Panc1 (cell line): ENCODE results near the gene UGT1A9. TPM values are rescaled to one million over a fixed set of nuclear protein-coding genes. Genes with fewer than 3 reads are reported as not detected.
"Not testable (repeated sequence)": the region's sequence is repeated elsewhere in the genome, so short reads cannot be mapped to it uniquely, and the experiment has no call there.

ENCODE experiments used
- ATAC-seq: fragments of 200-7000 bp; cut with Tn5 transposase; 2 replicates; pipeline ENCODE4 v1.9.1; 2020; ENCODE audit warnings: mild to moderate bottlenecking, moderate library complexity
- BruUV-seq: library from RNA; stranded (reverse); fragments of 400-500 nt; replicated peaks from 2 replicates; lab custom pipeline; 2021; lab: Mats Ljungman, UMichigan
- CTCF ChIA-PET: fragments of 300-600 bp; sonication (Branson Sonifier 250); formaldehyde crosslinking; loops from one replicate; lab custom pipeline; 2022; ENCODE audit warnings: antibody characterized with exemption; lab: Charles Lee
- POLR2A ChIA-PET: fragments of 300-600 bp; sonication (Branson Sonifier 250); formaldehyde crosslinking; loops from one replicate; lab custom pipeline; 2022; ENCODE audit warnings: antibody characterized with exemption; lab: Charles Lee
- DNase-seq: peaks from one replicate; pipeline ENCODE4 v3.0.0-alpha.2; 2010; ENCODE audit warnings: low read depth, low spot score
- H3K27ac ChIP-seq: 2 replicates; pipeline ENCODE4 v1.5.1; 2011; ENCODE audit warnings: mild to moderate bottlenecking, low read length, inconsistent platforms
- H3K27me3 ChIP-seq: fragments of 200-500 bp; sonication (Bioruptor generic); 2 replicates; pipeline ENCODE4 v1.6.0; 2014; ENCODE audit warnings: low read length, inconsistent platforms; ENCODE audit not compliant: control insufficient read depth, insufficient read depth
- H3K36me3 ChIP-seq: fragments of 200-500 bp; sonication (Bioruptor generic); 2 replicates; pipeline ENCODE4 v1.5.1; 2014; ENCODE audit warnings: inconsistent platforms, mild to moderate bottlenecking, low read length, moderate library complexity; ENCODE audit not compliant: control insufficient read depth, insufficient read depth
- H3K4me1 ChIP-seq: 2 replicates; pipeline ENCODE4 v1.5.1; 2011; ENCODE audit warnings: inconsistent platforms, mild to moderate bottlenecking, low read length, moderate library complexity; ENCODE audit not compliant: control insufficient read depth, insufficient read depth
- H3K4me3 ChIP-seq, 2 experiments: 2 replicates each; pipeline ENCODE4 v1.5.1; 2011 to 2012; ENCODE audit warnings: low read depth in 2 of 2, low read length in 2 of 2, mild to moderate bottlenecking in 2 of 2, inconsistent platforms in 1 of 2, moderate library complexity in 1 of 2
- H3K9me3 ChIP-seq: fragments of 200-500 bp; sonication (Bioruptor generic); 2 replicates; pipeline ENCODE4 v1.5.1; 2014; ENCODE audit warnings: low read depth, mild to moderate bottlenecking, inconsistent platforms, low read length, moderate library complexity; ENCODE audit not compliant: control insufficient read depth, insufficient read depth
- CTCF ChIP-seq: fragments of 450-650 bp; IDR thresholded peaks from 2 replicates; pipeline ENCODE4 v1.5.1; 2017; ENCODE audit warnings: mild to moderate bottlenecking
- POLR2AphosphoS5 ChIP-seq: IDR thresholded peaks from 2 replicates; pipeline ENCODE4 v1.6.1; 2012; ENCODE audit warnings: mild to moderate bottlenecking, low read depth, low read length, moderate library complexity
- REST ChIP-seq, 2 experiments: IDR thresholded peaks; 2 replicates each; pipeline ENCODE4 v1.6.1; 2011 to 2012; ENCODE audit warnings: low read depth in 2 of 2, control low read depth in 1 of 2, low read length in 1 of 2, mild to moderate bottlenecking in 1 of 2, moderate library complexity in 1 of 2; ENCODE audit not compliant: insufficient read depth in 1 of 2
- SIN3A ChIP-seq: IDR thresholded peaks from 2 replicates; pipeline ENCODE4 v1.6.1; 2012; ENCODE audit warnings: low read depth, mild to moderate bottlenecking, low read length, moderate library complexity, borderline replicate concordance; ENCODE audit not compliant: insufficient read depth
- TCF7L2 ChIP-seq: IDR thresholded peaks from 2 replicates; pipeline ENCODE4 v1.6.1; 2011; ENCODE audit warnings: mild to moderate bottlenecking, low read depth, low read length, inconsistent platforms
- in situ Hi-C: cut with HindIII; loops from 2 replicates; pipeline ENCODE4 v1.10.0; 2016; ENCODE audit warnings: low sequenced_read_pairs, low pct_unique_long_range_greater_than_20kb
- intact Hi-C: fragments of 100-400 bp; cut with micrococcal nuclease; formaldehyde crosslinking; loops from one replicate; pipeline ENCODE4 v1.10.0; 2022; ENCODE audit not compliant: unreplicated experiment
- total RNA-seq: library from RNA; stranded (reverse); gene quantifications from one replicate; pipeline ENCODE4 v1.2.1, GENCODE V29; 2021; ENCODE audit not compliant: unreplicated experiment

The UGT1A9 gene
- total RNA-seq, 1 experiment from 2014 or later: not detected

GRCh38 chr2:233745073-233745755 is 73.5 kb downstream of the UGT1A9 start:
- Histone ChIP-seq H3K4me3 (no peak overlapping the region), H3K27ac (no peak overlapping the region), H3K4me1 (no peaks in the 10 kb centered on the region), H3K27me3 (no peaks in the 10 kb centered on the region), H3K9me3 (no peaks in the 10 kb centered on the region), H3K36me3 (no peaks in the 10 kb centered on the region)
- ChIA-PET POLR2A (no interaction called here), CTCF (no interaction called here)
- ATAC-seq (no peak), DNase-seq (no peak)
- intact Hi-C loops: no loop called here
- TF ChIP-seq CTCF (no peak), TCF7L2 (no peak), POLR2AphosphoS5 (no peak), SIN3A (no peak), REST (IDR thresholded peaks at IDR 0.05; ENCODE audit: insufficient read depth in 1 of 2, low read depth in 2 of 2, low read length in 1 of 2) (no peak)
- in situ Hi-C loops: no loop called here
- BruUV-seq: no TSS peak

- intact Hi-C loops, H3K36me3 ChIP-seq, in situ Hi-C loops, POLR2A ChIA-PET, H3K27me3 ChIP-seq, H3K27ac ChIP-seq, H3K4me1 ChIP-seq, CTCF ChIA-PET, ATAC-seq, H3K9me3 ChIP-seq, H3K4me3 ChIP-seq, DNase-seq, BruUV-seq: not testable (repeated sequence)
Observed at GRCh38 chr2:233745838-233746237, 74.1 kb downstream of the UGT1A9 start.

GRCh38 chr2:233746475-233747282 is 75.0 kb downstream of the UGT1A9 start:
- Histone ChIP-seq H3K4me3 (no peak overlapping the region), H3K27me3 (no peaks in the 10 kb centered on the region), H3K9me3 (no peaks in the 10 kb centered on the region), H3K36me3 (no peaks in the 10 kb centered on the region), H3K4me1 (no peaks in the 10 kb centered on the region), H3K27ac (no peak overlapping the region)
- no peak for ATAC-seq
- in situ Hi-C loops (no loop called here), intact Hi-C loops (no loop called here)
- ChIA-PET CTCF (no interaction called here), POLR2A (no interaction called here)
- no TSS peak for BruUV-seq
- no peak for DNase-seq
- TF ChIP-seq CTCF (no peak), TCF7L2 (no peak), SIN3A (no peak), REST (IDR thresholded peaks at IDR 0.05; ENCODE audit: insufficient read depth in 1 of 2, low read depth in 2 of 2, low read length in 1 of 2) (no peak)
